Esophagus muscularis mucosa (tissue), 4 donors: Measurements from ENCODE around the gene THUMPD2. TPM values are rescaled to one million over a fixed set of nuclear protein-coding genes. Genes with fewer than 3 reads are reported as not detected.
"Not testable (repeated sequence)": the region's sequence is repeated elsewhere in the genome, so short reads cannot be mapped to it uniquely, and the experiment has no call there.

Source experiments
- DNase-seq: peaks from one replicate; pipeline ENCODE4 v3.0.0-alpha.2; 2017; ENCODE audit errors: extremely low spot score
- H3K27ac ChIP-seq, 4 donors: fragments of 200-600 bp; sonication (generic); replicated peaks in 1 of 4; 1 replicate in 3 of 4; 2 replicates in 1 of 4; pipeline ENCODE4 v1.5.1; 2016 to 2019; ENCODE audit warnings: mild to moderate bottlenecking in 1 of 4
- H3K27me3 ChIP-seq, 4 donors: fragments of 200-600 bp; sonication (generic); one replicate each; pipeline versions ENCODE4 v1.5.1 to v1.6.0; 2016 to 2019
- H3K36me3 ChIP-seq, 4 donors: fragments of 200-600 bp; sonication (generic); one replicate each; pipeline ENCODE4 v1.5.1; 2016 to 2019
- H3K4me1 ChIP-seq, 4 donors: fragments of 200-600 bp; sonication (generic); one replicate each; pipeline ENCODE4 v1.5.1; 2016 to 2019
- H3K4me3 ChIP-seq, 4 donors: fragments of 200-600 bp; sonication (generic); 1 replicate in 2 of 4; 2 replicates in 2 of 4; pipeline ENCODE4 v1.5.1; 2016 to 2019; ENCODE audit warnings: mild to moderate bottlenecking in 4 of 4, moderate library complexity in 1 of 4
- H3K9me3 ChIP-seq, 4 donors: fragments of 200-600 bp; sonication (generic); 1 replicate in 3 of 4; 2 replicates in 1 of 4; pipeline ENCODE4 v1.5.1; 2016 to 2019
- EP300 ChIP-seq: sonication (generic); formaldehyde crosslinking; IDR thresholded peaks from one replicate; pipeline ENCODE4 v1.6.1; 2017; ENCODE audit warnings: antibody characterized with exemption
- POLR2A ChIP-seq: fragments of 450-650 bp; IDR thresholded peaks from one replicate; pipeline ENCODE4 v1.6.1; 2017; ENCODE audit warnings: antibody characterized with exemption, moderate library complexity, mild to moderate bottlenecking, low read depth
- POLR2AphosphoS5 ChIP-seq, 2 donors: sonication (generic); formaldehyde crosslinking; IDR thresholded peaks; one replicate each; pipeline ENCODE4 v1.6.1; 2017; ENCODE audit warnings: antibody characterized with exemption in 2 of 2
- WGBS: methylation state at CpG from one replicate; pipeline ENCODE4 v1.1.5; 2018; 5-methylcytosine and 5-hydroxymethylcytosine counted together
- intact Hi-C: fragments of 100-400 bp; cut with DNase I; formaldehyde crosslinking; loops from one replicate; pipeline ENCODE4 v1.15.1; 2023
- total RNA-seq, 4 donors: library from RNA; depleted of rRNA; stranded (reverse); fragments of >200 nt; gene quantifications; one replicate each; pipeline versions ENCODE4 v1.1.0 to v1.2.1, GENCODE V29; 2016
- TF ChIP-seq, protein P1 (sequence below), 3 experiments: fragments of 200-600 bp in 2 of 3; fragments of 450-650 bp in 1 of 3; sonication (generic) in 2 of 3; IDR thresholded peaks; one replicate each; pipeline ENCODE4 v1.5.1; 2017 to 2019; ENCODE audit warnings: antibody characterized with exemption in 3 of 3, mild to moderate bottlenecking in 2 of 3, moderate library complexity in 1 of 3

THUMPD2 gene
- total RNA-seq, 4 donors from 2014 or later = 5.4 to 10.9 (median 9.7) TPM

DNA sequence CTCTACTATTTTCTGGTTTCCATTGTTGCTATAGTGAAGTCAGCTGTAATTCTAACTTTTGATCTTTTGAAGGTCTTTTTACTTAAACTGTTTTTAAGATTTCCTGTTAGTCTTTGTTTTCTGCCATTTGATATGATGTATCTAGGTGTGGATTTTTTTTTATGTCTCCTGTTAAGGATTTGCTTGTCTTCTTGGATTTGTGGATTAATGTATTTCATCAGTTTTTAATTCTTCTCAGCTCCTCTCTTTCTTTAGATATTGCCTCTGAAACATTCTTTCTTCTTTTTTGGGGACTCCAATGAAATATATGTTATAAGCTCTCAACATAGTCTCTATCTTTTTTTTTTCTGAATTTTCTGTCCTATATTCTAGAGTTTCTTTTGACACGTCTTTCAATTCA is 24.8 kb upstream of the THUMPD2 start:
- no peak overlapping the region for H3K27ac ChIP-seq
- intact Hi-C loops = no loop called here
- no peaks in the 10 kb centered on the region for H3K27me3 ChIP-seq
- H3K4me3 ChIP-seq = no peak overlapping the region
- TF ChIP-seq EP300 = no peak
- TF ChIP-seq POLR2A = no peak
- TF ChIP-seq, protein P1, sequence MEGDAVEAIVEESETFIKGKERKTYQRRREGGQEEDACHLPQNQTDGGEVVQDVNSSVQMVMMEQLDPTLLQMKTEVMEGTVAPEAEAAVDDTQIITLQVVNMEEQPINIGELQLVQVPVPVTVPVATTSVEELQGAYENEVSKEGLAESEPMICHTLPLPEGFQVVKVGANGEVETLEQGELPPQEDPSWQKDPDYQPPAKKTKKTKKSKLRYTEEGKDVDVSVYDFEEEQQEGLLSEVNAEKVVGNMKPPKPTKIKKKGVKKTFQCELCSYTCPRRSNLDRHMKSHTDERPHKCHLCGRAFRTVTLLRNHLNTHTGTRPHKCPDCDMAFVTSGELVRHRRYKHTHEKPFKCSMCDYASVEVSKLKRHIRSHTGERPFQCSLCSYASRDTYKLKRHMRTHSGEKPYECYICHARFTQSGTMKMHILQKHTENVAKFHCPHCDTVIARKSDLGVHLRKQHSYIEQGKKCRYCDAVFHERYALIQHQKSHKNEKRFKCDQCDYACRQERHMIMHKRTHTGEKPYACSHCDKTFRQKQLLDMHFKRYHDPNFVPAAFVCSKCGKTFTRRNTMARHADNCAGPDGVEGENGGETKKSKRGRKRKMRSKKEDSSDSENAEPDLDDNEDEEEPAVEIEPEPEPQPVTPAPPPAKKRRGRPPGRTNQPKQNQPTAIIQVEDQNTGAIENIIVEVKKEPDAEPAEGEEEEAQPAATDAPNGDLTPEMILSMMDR (IDR thresholded peaks at IDR 0.05) = no peak
- TF ChIP-seq POLR2AphosphoS5 (IDR thresholded peaks at IDR 0.05) = no peak
- peaks cover 0 to 23% (median 9%) of the 10 kb centered on the region in 4 donors for H3K9me3 ChIP-seq
- H3K4me1 ChIP-seq = no peaks in the 10 kb centered on the region
- no peaks in the 10 kb centered on the region for H3K36me3 ChIP-seq
- DNase-seq = no peak
- 94% methylated on average over 1 of the region's 1 CpG for WGBS

DNA sequence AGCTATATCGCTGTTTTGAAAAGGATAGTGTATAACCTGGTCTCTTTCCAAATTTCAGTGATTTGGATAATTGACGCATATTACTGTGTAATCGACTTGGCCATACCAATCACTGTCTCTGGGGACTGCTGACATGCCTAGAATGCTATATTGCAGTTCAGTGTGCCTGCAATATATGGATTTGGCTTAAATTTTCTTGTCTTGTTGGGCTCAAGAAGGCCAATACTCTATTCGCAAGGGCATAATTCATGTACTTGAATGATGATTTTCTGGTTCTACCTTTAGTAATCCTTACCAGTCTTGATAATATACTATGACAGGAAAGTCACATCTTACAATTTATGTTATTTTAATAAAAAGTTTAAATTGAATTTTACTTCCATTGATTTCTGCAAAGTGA is 21.7 kb upstream of the THUMPD2 start:
- WGBS = 96% methylated on average over 4 of the region's 4 CpGs
- Histone ChIP-seq H3K27me3 (no peaks in the 10 kb centered on the region), H3K4me1 (no peaks in the 10 kb centered on the region), H3K9me3 (peaks cover 0 to 23% (median 9%) of the 10 kb centered on the region in 4 donors), H3K36me3 (no peaks in the 10 kb centered on the region), H3K4me3 (no peak overlapping the region), H3K27ac (no peak overlapping the region)
- no peak for TF ChIP-seq POLR2AphosphoS5 (IDR thresholded peaks at IDR 0.05)
- no peak for TF ChIP-seq POLR2A
- TF ChIP-seq, protein P1 (IDR thresholded peaks at IDR 0.05) = no peak
- TF ChIP-seq EP300 = no peak
- intact Hi-C loops = no loop called here
- no peak for DNase-seq

DNA sequence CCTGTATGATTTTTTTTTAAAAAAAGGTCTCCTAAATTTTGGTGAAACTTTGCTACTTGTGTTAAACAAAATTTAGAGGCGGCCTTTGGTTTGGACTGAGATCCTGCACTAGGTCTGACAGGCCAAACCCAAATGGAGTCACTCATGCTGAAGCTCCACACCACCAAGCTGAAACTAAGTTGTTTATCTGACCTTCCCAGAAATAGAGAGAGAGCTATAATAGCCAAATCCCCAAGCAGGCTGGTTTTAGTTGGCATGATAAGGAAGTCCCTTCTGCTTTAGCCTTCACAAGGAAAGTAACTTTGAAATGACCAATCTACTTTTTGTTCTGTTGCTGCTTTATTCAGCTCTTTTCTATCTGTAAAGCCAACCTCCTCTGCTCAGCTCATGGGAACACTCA is 17.1 kb upstream of the THUMPD2 start:
- no peak for TF ChIP-seq POLR2AphosphoS5 (IDR thresholded peaks at IDR 0.05)
- TF ChIP-seq, protein P1 (IDR thresholded peaks at IDR 0.05) = no peak
- intact Hi-C loops = no loop called here
- H3K36me3 ChIP-seq = no peaks in the 10 kb centered on the region
- H3K4me1 ChIP-seq = no peaks in the 10 kb centered on the region
- H3K27me3 ChIP-seq = no peaks in the 10 kb centered on the region
- no peaks in the 10 kb centered on the region for H3K9me3 ChIP-seq
- no peak for DNase-seq
- no peak overlapping the region for H3K27ac ChIP-seq
- H3K4me3 ChIP-seq = no peak overlapping the region
- WGBS = 83% methylated on average over 1 of the region's 1 CpG

DNA sequence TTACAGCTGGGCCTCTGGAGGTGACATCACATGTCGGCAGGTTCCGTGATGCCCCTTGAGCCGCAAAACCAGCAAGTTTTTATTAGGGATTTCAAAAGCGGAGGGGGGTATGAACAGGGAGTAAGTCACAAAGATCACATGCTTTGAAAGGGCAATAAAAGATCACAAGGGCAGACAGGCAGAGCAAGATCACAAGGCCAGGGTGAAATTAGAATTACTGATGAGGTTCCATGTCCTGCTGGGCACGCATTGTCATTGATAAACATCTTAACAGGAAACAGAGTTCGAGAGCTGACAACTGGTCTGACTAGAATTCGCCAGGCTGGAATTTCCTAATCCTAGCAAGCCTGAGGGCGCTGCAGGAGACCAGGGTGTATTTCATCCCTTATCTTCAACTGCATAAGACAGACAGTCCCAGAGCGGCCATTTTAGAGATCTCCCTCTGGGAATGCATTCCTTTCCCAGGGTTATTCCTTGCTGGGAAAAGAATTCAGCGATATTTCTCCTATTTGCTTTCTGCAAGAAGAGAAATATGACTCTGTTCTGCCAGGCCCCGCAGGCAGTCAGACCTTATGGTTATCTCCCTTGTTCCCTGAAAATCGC is 11.3 kb upstream of the THUMPD2 start:
- H3K4me3 ChIP-seq, intact Hi-C loops, H3K4me1 ChIP-seq, DNase-seq, H3K27ac ChIP-seq, H3K27me3 ChIP-seq, H3K36me3 ChIP-seq, H3K9me3 ChIP-seq: not testable (repeated sequence)
- WGBS = 90% methylated on average over 12 of the region's 12 CpGs

DNA sequence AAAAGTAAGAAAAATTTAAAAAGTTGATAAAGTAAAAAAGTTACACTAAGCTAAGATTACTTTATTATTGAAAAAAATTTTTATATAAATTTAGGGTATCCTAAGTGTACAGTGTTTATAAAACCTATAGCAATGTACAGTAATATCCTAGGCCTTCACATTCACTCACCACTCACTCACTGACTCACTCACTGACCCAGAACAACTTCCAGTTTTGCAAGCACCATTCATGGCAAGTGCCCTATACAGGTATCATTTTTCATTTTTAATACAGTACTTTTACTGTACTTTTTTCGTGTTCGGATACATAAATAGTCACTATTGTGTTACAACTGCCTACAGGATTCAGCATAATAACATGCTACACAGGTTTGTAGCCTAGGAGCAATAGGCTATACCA is 8.9 kb upstream of the THUMPD2 start:
- intact Hi-C loops = no loop called here
- Histone ChIP-seq H3K27ac (no peak overlapping the region), H3K9me3 (peaks cover 0 to 5% (median 0%) of the 10 kb centered on the region in 4 donors), H3K27me3 (no peaks in the 10 kb centered on the region), H3K4me1 (no peaks in the 10 kb centered on the region), H3K36me3 (no peaks in the 10 kb centered on the region), H3K4me3 (no peak overlapping the region)
- 95% methylated on average over 2 of the region's 2 CpGs for WGBS
- TF ChIP-seq EP300 (no peak), POLR2A (no peak), POLR2AphosphoS5 (IDR thresholded peaks at IDR 0.05) (no peak)
- TF ChIP-seq, protein P1 (IDR thresholded peaks at IDR 0.05) = no peak
- DNase-seq = no peak
